Natural killer cell (primary cell): Measurements from ENCODE around the gene LDLRAD4. TPM values are rescaled to one million over a fixed set of nuclear protein-coding genes. Genes with fewer than 3 reads are reported as not detected.

ENCODE experiments used
- ATAC-seq, 3 donors: fragments of 150-1000 bp in 2 of 3; fragments of 200-7000 bp in 1 of 3; cut with Tn5 transposase; 1 replicate in 1 of 3; 2 replicates in 2 of 3; pipeline ENCODE4 v1.10.0; 2021; ENCODE audit warnings: mild to moderate bottlenecking in 2 of 3, moderate library complexity in 2 of 3
- DNase-seq, 2 donors: peaks; one replicate each; pipeline versions ENCODE4 v3.0.0 to v3.0.0-alpha.2; 2013 to 2021; ENCODE audit warnings: mixed read lengths in 1 of 2
- H3K27ac ChIP-seq: one replicate; pipeline ENCODE4 v1.5.1; 2013; ENCODE audit warnings: mild to moderate bottlenecking, low read length
- H3K27me3 ChIP-seq: one replicate; pipeline ENCODE4 v1.6.1; 2013; ENCODE audit warnings: low read length; ENCODE audit not compliant: control insufficient read depth, insufficient read depth
- H3K36me3 ChIP-seq: one replicate; pipeline ENCODE4 v1.6.1; 2013; ENCODE audit warnings: low read length; ENCODE audit not compliant: control insufficient read depth, insufficient read depth
- H3K4me1 ChIP-seq: one replicate; pipeline ENCODE4 v1.6.1; 2013; ENCODE audit warnings: low read length; ENCODE audit not compliant: control insufficient read depth, insufficient read depth
- H3K4me3 ChIP-seq: one replicate; pipeline ENCODE4 v1.5.1; 2013; ENCODE audit warnings: low read length
- H3K9me3 ChIP-seq: one replicate; pipeline ENCODE4 v1.6.1; 2013; ENCODE audit warnings: low read length; ENCODE audit not compliant: control insufficient read depth, insufficient read depth
- H3K27ac Mint-ChIP-seq, 2 donors: one replicate each; pipeline ENCODE4 v1.8.0; 2022; ENCODE audit warnings: mild to moderate bottlenecking in 2 of 2, mixed read lengths in 2 of 2, moderate library complexity in 1 of 2
- H3K27me3 Mint-ChIP-seq, 2 donors: one replicate each; pipeline ENCODE4 v1.8.0; 2022; ENCODE audit warnings: low read depth in 2 of 2, mixed read lengths in 2 of 2
- H3K36me3 Mint-ChIP-seq: one replicate; pipeline ENCODE4 v1.8.0; 2022; ENCODE audit warnings: mixed read lengths
- H3K4me1 Mint-ChIP-seq, 2 donors: one replicate each; pipeline ENCODE4 v1.8.0; 2022; ENCODE audit warnings: mixed read lengths in 2 of 2
- H3K4me3 Mint-ChIP-seq: one replicate; pipeline ENCODE4 v1.8.0; 2022; ENCODE audit warnings: mild to moderate bottlenecking, moderate library complexity, mixed read lengths
- H3K9me3 Mint-ChIP-seq, 2 donors: one replicate each; pipeline ENCODE4 v1.8.0; 2022; ENCODE audit warnings: mixed read lengths in 2 of 2
- WGBS: methylation state at CpG from one replicate; pipeline ENCODE4 v1.1.7; 2013; ENCODE audit warnings: missing lambda C conversion rate; ENCODE audit not compliant: insufficient coverage; 5-methylcytosine and 5-hydroxymethylcytosine counted together
- intact Hi-C: fragments of 100-400 bp; cut with micrococcal nuclease; formaldehyde crosslinking; loops from one replicate; pipeline ENCODE4 v1.14.2; 2022
- total RNA-seq, 4 donors: library from RNA; stranded (reverse); fragments of 120-200 nt in 1 of 4; gene quantifications; one replicate each; pipeline versions ENCODE4 v1.2.3 to v1.2.4, GENCODE V29; 2013 to 2022
- TF ChIP-seq, protein P1 (sequence below): fragments of 200-600 bp; IDR thresholded peaks from one replicate; pipeline ENCODE4 v1.8.0; 2022; ENCODE audit warnings: antibody characterized with exemption

LDLRAD4 gene
- total RNA-seq, 3 donors from 2014 or later (not counting 1 experiment from before 2014, with no cell fraction given), result 24.0 to 36.3 (median 29.2) TPM

- Histone ChIP-seq H3K27ac (no peak overlapping the region), H3K9me3 (no peaks in the 10 kb centered on the region), H3K27me3 (no peaks in the 10 kb centered on the region), H3K4me1 (peaks cover 13% of the 10 kb centered on the region), H3K36me3 (peaks cover 3% of the 10 kb centered on the region), H3K4me3 (no peak overlapping the region)
- TF ChIP-seq, protein P1, sequence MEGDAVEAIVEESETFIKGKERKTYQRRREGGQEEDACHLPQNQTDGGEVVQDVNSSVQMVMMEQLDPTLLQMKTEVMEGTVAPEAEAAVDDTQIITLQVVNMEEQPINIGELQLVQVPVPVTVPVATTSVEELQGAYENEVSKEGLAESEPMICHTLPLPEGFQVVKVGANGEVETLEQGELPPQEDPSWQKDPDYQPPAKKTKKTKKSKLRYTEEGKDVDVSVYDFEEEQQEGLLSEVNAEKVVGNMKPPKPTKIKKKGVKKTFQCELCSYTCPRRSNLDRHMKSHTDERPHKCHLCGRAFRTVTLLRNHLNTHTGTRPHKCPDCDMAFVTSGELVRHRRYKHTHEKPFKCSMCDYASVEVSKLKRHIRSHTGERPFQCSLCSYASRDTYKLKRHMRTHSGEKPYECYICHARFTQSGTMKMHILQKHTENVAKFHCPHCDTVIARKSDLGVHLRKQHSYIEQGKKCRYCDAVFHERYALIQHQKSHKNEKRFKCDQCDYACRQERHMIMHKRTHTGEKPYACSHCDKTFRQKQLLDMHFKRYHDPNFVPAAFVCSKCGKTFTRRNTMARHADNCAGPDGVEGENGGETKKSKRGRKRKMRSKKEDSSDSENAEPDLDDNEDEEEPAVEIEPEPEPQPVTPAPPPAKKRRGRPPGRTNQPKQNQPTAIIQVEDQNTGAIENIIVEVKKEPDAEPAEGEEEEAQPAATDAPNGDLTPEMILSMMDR, result no peak
- peaks cover 61 to 71% of the 10 kb centered on the region in 2 donors for H3K4me1 Mint-ChIP-seq
- H3K9me3 Mint-ChIP-seq, result peaks cover 2 to 4% of the 10 kb centered on the region in 2 donors
- no peak for DNase-seq
- H3K27ac Mint-ChIP-seq, result peak overlapping the region; percentile 48 to 69
- H3K27me3 Mint-ChIP-seq, result no peaks in the 10 kb centered on the region
- H3K36me3 Mint-ChIP-seq, result peaks cover 18% of the 10 kb centered on the region
- WGBS, result 93% methylated on average over 10 of the region's 10 CpGs
- intact Hi-C loops, result no loop called here
- peak in 1 of 3 donors; percentile 21 for ATAC-seq
- no peak overlapping the region for H3K4me3 Mint-ChIP-seq
Observed at GRCh38 chr18:13470516-13471197, 252.1 kb downstream of the LDLRAD4 start.

GRCh38 chr18:13471198-13471845, 252.8 kb downstream of the LDLRAD4 start:
- no peaks in the 10 kb centered on the region for H3K27me3 ChIP-seq
- H3K27me3 Mint-ChIP-seq, result no peaks in the 10 kb centered on the region
- H3K4me3 ChIP-seq, result no peak overlapping the region
- peaks cover 18% of the 10 kb centered on the region for H3K36me3 Mint-ChIP-seq
- no peak for DNase-seq
- peaks cover 56 to 68% of the 10 kb centered on the region in 2 donors for H3K4me1 Mint-ChIP-seq
- peak overlapping the region; percentile 48 to 69 for H3K27ac Mint-ChIP-seq
- peaks cover 2 to 4% of the 10 kb centered on the region in 2 donors for H3K9me3 Mint-ChIP-seq
- intact Hi-C loops, result no loop called here
- WGBS, result 88% methylated on average over 17 of the region's 17 CpGs
- no peak for ATAC-seq
- no peaks in the 10 kb centered on the region for H3K9me3 ChIP-seq
- H3K4me3 Mint-ChIP-seq, result no peak overlapping the region
- TF ChIP-seq, protein P1, result no peak
- peaks cover 6% of the 10 kb centered on the region for H3K4me1 ChIP-seq
- no peak overlapping the region for H3K27ac ChIP-seq
- H3K36me3 ChIP-seq, result peaks cover 3% of the 10 kb centered on the region

DNA sequence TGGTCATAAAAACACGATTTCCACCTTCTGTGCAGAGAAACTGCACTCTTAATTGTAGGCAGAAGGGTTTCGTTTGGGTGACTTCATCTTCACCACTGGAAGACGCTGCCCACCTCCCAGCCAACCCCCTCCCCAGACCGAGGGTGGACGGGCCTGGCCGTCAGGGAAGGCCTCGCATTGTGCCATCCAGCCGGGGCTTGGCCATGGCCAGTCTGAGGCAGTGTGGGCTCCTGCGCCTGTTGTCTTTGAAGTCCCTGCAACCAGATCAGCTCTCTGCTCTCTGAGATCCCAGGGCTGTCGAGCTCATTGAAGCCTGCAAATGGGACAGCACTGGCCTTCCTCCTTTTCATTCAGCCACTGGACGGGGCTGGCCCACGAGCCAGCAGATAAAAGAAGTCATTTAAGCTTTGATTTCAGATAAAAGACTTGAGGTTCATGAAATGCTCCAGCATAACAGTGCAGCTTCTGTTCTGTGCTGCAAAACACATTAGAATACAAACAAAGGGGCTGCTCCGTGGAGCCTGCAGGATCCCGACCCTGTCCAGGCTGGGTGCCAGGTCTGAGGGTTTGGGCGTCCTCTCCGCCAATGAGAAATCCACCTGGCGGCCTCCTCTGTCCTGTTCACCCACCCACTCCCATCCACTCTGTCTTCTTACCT, 253.5 kb downstream of the LDLRAD4 start:
- Histone ChIP-seq H3K27ac (no peak overlapping the region), H3K4me3 (no peak overlapping the region), H3K27me3 (no peaks in the 10 kb centered on the region), H3K9me3 (no peaks in the 10 kb centered on the region), H3K4me1 (peaks cover 3% of the 10 kb centered on the region), H3K36me3 (peaks cover 3% of the 10 kb centered on the region)
- Mint-ChIP-seq H3K27ac (peak overlapping the region; percentile 48 to 69), H3K27me3 (no peaks in the 10 kb centered on the region), H3K9me3 (peaks cover 2 to 4% of the 10 kb centered on the region in 2 donors), H3K4me1 (peaks cover 49 to 60% of the 10 kb centered on the region in 2 donors), H3K36me3 (peaks cover 10% of the 10 kb centered on the region), H3K4me3 (no peak overlapping the region)
- intact Hi-C loops, result no loop called here
- DNase-seq (no peak), ATAC-seq (no peak)
- TF ChIP-seq, protein P1, result no peak
- WGBS, result 66% methylated on average over 17 of the region's 17 CpGs
